Hepatic stellate cell (primary cell): Measurements from ENCODE around the gene PLXNA4.
A peak's percentile ranks its signal among the peaks of the same experiment; 100 is the strongest.

Experiments used
- DNase-seq: peaks from one replicate; pipeline ENCODE4 v3.0.0; 2011; ENCODE audit warnings: low spot score

Gene PLXNA4

GRCh38 chr7:132499487-132499886, 76.8 kb downstream of the PLXNA4 start:
- DNase-seq, result no peak

GRCh38 chr7:132499065-132499464, 77.2 kb downstream of the PLXNA4 start:
- DNase-seq, result no peak

- DNase-seq, result no peak
Measured at GRCh38 chr7:132498319-132498718, 78.0 kb downstream of the PLXNA4 start.

- no peak for DNase-seq
Measured at GRCh38 chr7:132497098-132497497, 79.2 kb downstream of the PLXNA4 start.

- DNase-seq, result no peak
Measured at GRCh38 chr7:132495936-132496335, 80.3 kb downstream of the PLXNA4 start.

GRCh38 chr7:132494474-132494873, 81.8 kb downstream of the PLXNA4 start:
- no peak for DNase-seq

- DNase-seq, result no peak
Measured at GRCh38 chr7:132492823-132493445, 83.3 kb downstream of the PLXNA4 start.

- DNase-seq, result no peak
Measured at GRCh38 chr7:132491391-132491945, 84.8 kb downstream of the PLXNA4 start.

- no peak for DNase-seq
Measured at GRCh38 chr7:132490474-132490873, 85.8 kb downstream of the PLXNA4 start.

- DNase-seq, result no peak
Measured at GRCh38 chr7:132489776-132490237, 86.5 kb downstream of the PLXNA4 start.

- DNase-seq, result no peak
Measured at GRCh38 chr7:132488634-132489302, 87.5 kb downstream of the PLXNA4 start.

- no peak for DNase-seq
Measured at GRCh38 chr7:132486274-132486610, 90.0 kb downstream of the PLXNA4 start.

- no peak for DNase-seq
Measured at GRCh38 chr7:132485600-132486273, 90.5 kb downstream of the PLXNA4 start.

GRCh38 chr7:132485136-132485535, 91.1 kb downstream of the PLXNA4 start:
- no peak for DNase-seq

- DNase-seq, result no peak
Measured at GRCh38 chr7:132482866-132483265, 93.4 kb downstream of the PLXNA4 start.

- DNase-seq, result no peak
Measured at GRCh38 chr7:132480534-132480933, 95.7 kb downstream of the PLXNA4 start.

- no peak for DNase-seq
Measured at GRCh38 chr7:132476541-132476940, 99.7 kb downstream of the PLXNA4 start.

- DNase-seq, result no peak
Measured at GRCh38 chr7:132475669-132476116, 100.6 kb downstream of the PLXNA4 start.

- no peak for DNase-seq
Measured at GRCh38 chr7:132475037-132475668, 101.1 kb downstream of the PLXNA4 start.

GRCh38 chr7:132472463-132473120, 103.7 kb downstream of the PLXNA4 start:
- peak; percentile 30 for DNase-seq

GRCh38 chr7:132471515-132471914, 104.8 kb downstream of the PLXNA4 start:
- DNase-seq, result no peak

GRCh38 chr7:132469681-132470080, 106.6 kb downstream of the PLXNA4 start:
- no peak for DNase-seq
